Motor neuron (in vitro differentiated cells): ENCODE data around the gene WNT8B. TPM values are rescaled to one million over a fixed set of nuclear protein-coding genes. Genes with fewer than 3 reads are reported as not detected.

Experiments
- ATAC-seq, 8 experiments: fragments of 200-7000 bp; cut with Tn5 transposase; replicated peaks in 6 of 8; 2 replicates each; pipeline ENCODE4 v1.8.0; 2021; ENCODE audit warnings: mild to moderate bottlenecking in 8 of 8, moderate library complexity in 8 of 8
- H3K27ac ChIP-seq, 2 donors: fragments of 250-450 bp; sonication (Bioruptor Pico); 2 replicates each; pipeline ENCODE4 v1.9.0; 2021; ENCODE audit warnings: antibody characterized with exemption in 2 of 2, mild to moderate bottlenecking in 2 of 2, moderate library complexity in 1 of 2
- H3K4me1 ChIP-seq, 2 donors: fragments of 250-450 bp; sonication (Bioruptor Pico); replicated peaks in 1 of 2; 2 replicates each; pipeline ENCODE4 v1.6.1; 2021; ENCODE audit warnings: antibody characterized with exemption in 2 of 2, mild to moderate bottlenecking in 2 of 2, moderate library complexity in 1 of 2
- H3K4me3 ChIP-seq, 5 donors: fragments of 250-450 bp; sonication (Bioruptor Pico); 2 replicates each; pipeline ENCODE4 v1.9.0; 2021; ENCODE audit warnings: antibody characterized with exemption in 5 of 5, mild to moderate bottlenecking in 5 of 5, moderate library complexity in 4 of 5
- WGBS, 10 experiments: fragments of 450-650 bp; shearing (Covaris generic); methylation state at CpG; one replicate each; pipeline ENCODE4 v1.0.0; 2022; 5-methylcytosine and 5-hydroxymethylcytosine counted together
- in situ Hi-C, 9 experiments: fragments of 400-800 bp; cut with MboI; loops; one replicate each; pipeline ENCODE4 v1.15.0; 2021; ENCODE audit warnings: low sequenced_read_pairs in 9 of 9, low pct_unique_long_range_greater_than_20kb in 2 of 9; ENCODE audit not compliant: unreplicated experiment in 9 of 9
- total RNA-seq, 8 experiments: library from RNA; unstranded; fragments of 300-600 nt; gene quantifications; 2 replicates each; pipeline versions ENCODE4 v1.2.3 to v1.2.4, GENCODE V29; 2022

Gene WNT8B
- total RNA-seq, 8 experiments from 2014 or later = 0.16 to 1.4 (median 0.32) TPM; not detected in 2

DNA sequence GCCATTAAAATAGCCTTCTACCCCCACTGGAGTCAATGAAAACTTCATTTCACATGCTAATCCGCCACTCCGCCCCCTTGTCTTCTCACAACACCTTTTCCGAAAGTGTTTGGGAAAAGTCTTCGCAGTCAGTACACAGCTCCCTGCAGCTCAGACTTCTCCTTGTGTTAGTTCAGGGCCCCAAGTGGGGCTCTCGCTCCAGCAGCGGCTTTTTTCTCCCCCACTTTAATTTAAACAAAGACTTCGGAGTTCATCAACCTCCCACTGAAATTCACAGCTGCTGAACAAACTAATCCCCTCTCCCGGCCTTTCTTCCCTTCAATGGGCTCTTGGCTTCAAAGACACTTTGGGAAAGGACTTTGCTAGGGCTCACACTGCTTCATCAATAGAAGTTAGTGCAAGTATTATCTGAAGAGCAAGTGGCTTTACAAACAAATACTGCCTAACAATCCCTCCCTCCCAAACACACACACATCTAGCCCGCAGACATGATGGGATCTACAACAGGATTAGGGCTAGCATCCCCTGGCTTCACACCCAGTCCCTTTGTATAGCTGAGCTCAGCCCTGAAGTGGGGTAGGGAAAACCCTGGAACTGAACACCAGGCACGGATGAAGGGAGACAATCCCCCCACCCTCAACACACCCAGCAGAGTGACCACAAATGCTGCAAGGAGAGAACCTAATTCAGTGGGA is 23.1 kb downstream of the WNT8B start:
- 5 to 96% (median 25%) methylated on average over 2 to 8 of the region's 10 CpGs for WGBS, 10 experiments
- no peak overlapping the region for H3K4me3 ChIP-seq
- peaks cover 16% of the 10 kb centered on the region in 2 donors for H3K4me1 ChIP-seq
- no peak overlapping the region for H3K27ac ChIP-seq
- no peak for ATAC-seq
- in situ Hi-C loops = no loop called here

DNA sequence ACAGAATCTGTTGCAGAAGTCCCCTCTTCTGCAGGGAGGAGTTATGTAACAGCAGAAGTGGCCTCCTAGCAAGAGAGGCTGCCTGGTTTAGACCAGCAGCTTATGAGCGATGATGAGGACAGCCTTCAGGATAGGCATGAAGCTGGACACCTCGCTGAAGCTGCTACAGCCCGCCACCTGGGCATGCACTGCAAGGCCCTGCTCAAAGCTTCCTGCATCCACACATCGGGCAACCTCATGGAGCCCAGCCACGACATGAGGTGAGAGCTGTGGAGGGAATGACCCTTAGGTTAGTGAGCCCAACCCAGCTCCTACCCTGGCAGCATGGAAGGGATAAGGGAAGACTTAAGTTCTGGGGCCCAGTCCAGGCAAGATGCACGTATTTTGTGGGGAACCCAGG is 24.7 kb downstream of the WNT8B start:
- no peak for ATAC-seq
- peaks cover 16% of the 10 kb centered on the region in 2 donors for H3K4me1 ChIP-seq
- H3K27ac ChIP-seq = no peak overlapping the region
- in situ Hi-C loops = no loop called here
- WGBS, 10 experiments = 100% methylated on average over 1 of the region's 6 CpGs; no CpG with 5 or more reads in 8 of the 10 experiments
- H3K4me3 ChIP-seq = no peak overlapping the region

DNA sequence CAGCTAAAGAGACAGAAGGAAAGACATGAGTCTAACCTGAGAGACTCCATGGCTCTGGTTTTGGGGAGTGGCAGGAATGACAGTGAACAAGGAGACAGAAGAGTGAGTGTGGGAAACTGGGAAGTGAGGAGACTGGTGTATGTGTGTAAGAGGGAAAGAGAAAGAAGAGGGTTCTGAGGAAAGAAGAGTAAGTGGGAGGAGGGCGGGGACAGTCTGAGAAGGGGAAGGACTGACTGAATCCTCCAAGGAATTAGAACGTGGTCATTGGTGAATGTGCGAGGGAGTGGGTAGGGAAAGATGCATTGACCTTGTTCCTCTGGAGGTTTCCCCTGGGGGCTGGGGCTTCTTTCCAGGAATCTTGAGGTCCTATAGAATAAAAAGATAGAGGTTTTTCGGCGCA is 26.6 kb downstream of the WNT8B start:
- ATAC-seq = no peak
- in situ Hi-C loops = no loop called here

DNA sequence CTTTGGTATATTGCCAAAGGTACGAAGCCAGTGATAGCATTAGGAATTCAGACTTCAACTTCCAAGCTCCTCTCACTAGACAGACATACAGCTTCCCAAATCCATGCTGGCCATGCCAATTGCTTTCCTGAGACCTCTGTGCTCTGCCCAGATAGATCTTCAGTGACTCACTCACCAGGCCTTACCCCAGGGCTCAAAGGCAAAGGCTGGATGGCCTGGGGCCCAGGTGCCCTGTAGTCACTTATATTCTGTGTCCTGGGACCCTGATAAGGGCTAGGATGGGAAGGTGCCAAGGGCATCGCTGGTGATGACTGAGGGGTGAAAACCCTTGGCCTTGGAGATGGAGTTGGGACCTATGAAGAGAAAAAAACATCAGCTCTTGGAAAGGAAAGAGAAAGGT is 27.7 kb downstream of the WNT8B start:
- Histone ChIP-seq H3K27ac (no peak overlapping the region), H3K4me3 (no peak overlapping the region), H3K4me1 (peaks cover 4 to 7% of the 10 kb centered on the region in 2 donors)
- in situ Hi-C loops = no loop called here
- ATAC-seq = no peak
- WGBS, 10 experiments = 50 to 100% (median 94%) methylated on average over 1 to 2 of the region's 2 CpGs; no CpG with 5 or more reads in 2 of the 10 experiments

More for the DNA sequence above, 26.6 kb downstream of the WNT8B start:
- Histone ChIP-seq H3K4me3 (no peak overlapping the region), H3K27ac (no peak overlapping the region), H3K4me1 (peaks cover 10 to 13% of the 10 kb centered on the region in 2 donors)
- WGBS, 10 experiments = 76 to 100% (median 90%) methylated on average over 2 to 5 of the region's 5 CpGs; no CpG with 5 or more reads in 2 of the 10 experiments

DNA sequence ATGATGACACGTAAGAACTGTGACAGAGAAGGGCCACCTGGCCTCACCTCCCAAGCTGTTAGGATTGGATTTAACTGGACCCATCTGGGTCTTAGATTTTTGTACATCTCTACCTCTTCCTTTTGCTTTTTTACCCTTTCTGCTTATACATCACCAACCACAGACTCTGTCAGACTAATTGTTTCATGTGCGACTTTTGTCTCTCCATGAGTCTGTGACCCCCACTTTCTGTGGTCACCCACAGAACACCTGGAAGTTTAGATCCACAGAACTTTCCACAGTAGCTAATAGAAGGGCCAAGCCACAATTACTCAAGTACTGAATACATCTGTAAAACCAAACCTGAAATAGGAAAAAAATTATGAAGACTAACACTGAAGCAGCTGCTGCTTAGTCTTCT is 33.8 kb downstream of the WNT8B start:
- WGBS, 10 experiments = 85 to 100% (median 96%) methylated on average over 1 to 2 of the region's 2 CpGs; no CpG with 5 or more reads in 6 of the 10 experiments
- in situ Hi-C loops = no loop called here
- Histone ChIP-seq H3K4me3 (no peak overlapping the region), H3K4me1 (no peaks in the 10 kb centered on the region), H3K27ac (no peak overlapping the region)
- ATAC-seq = no peak

DNA sequence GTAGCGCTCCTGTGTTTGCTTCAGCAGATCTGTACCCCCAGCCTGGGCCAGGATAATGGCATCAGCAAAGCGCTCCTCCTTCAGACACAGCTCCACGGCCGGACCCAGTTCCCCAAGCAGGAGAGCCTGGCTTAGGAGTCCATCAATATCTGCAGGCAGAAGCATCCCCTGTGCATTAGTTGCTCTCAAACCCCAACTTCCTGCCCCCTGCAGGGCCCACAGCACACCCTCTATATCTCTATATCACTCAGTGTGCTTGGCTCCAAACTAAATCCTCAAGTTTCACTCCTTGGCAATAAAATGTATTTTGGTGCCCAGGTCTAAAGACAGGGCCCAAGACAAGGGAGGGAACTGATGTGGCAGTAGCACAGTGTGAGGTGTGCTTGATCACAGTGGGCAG is 35.2 kb downstream of the WNT8B start:
- Histone ChIP-seq H3K4me3 (no peak overlapping the region), H3K4me1 (no peaks in the 10 kb centered on the region), H3K27ac (no peak overlapping the region)
- no peak for ATAC-seq
- 100% methylated on average over 1 to 2 of the region's 4 CpGs; no CpG with 5 or more reads in 8 of the 10 experiments for WGBS, 10 experiments
- in situ Hi-C loops = no loop called here

DNA sequence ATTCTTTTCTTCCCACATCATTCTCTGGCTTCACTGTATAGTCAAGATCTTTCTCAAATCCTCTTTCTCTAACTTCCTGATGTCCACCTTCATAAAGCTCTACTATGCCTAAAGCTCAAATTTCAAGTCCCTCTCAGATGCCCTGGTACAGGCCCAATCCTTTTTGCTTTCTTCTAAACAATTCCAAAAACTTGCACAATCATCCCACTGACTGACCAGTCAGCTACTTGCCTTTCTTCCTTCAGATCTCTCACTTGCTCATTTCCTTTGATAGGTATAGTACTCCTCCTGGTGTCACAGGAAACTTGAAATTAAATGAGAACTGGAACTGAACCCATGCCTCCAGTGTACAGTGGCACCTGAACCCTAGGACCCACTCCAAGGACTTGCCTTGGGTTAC is 38.6 kb downstream of the WNT8B start:
- in situ Hi-C loops = loop anchor here in 2 of 9 experiments (25.0 kb wide), 1 partner anchor 164 kb away; the partner anchor contains the start of genes PKD2L1 (in 2 of the 2) and SCD (in 2 of the 2)
- Histone ChIP-seq H3K27ac (no peak overlapping the region), H3K4me3 (no peak overlapping the region), H3K4me1 (no peaks in the 10 kb centered on the region)
- no peak for ATAC-seq

DNA sequence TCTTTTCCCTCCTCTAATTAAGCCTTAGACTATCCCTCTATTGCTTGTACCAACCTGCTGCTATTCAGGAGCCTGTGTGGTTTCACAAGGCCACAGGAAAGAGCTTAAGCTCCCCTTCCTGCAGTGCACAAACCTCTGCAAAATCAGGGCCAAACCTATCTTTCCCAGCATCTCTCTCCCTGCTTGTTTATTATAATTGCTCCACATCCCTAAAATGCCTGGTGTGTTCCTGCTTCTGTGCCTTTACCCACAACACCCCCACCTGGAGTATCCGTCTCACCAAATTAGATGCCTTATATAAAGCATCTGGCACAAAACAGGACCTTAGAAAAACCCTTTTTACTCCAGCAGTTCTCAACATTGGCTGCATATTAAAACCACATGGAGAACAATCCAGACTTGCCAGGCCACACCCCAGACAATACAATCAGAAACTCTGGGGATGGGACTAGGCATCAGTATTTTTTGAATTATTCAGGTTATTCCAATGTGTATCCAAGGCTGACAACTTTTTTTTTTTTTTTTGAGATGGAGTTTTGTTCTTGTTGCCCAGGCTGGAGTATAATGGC is 40.2 kb downstream of the WNT8B start:
- Histone ChIP-seq H3K4me3 (no peak overlapping the region), H3K4me1 (no peaks in the 10 kb centered on the region), H3K27ac (no peak overlapping the region)
- ATAC-seq = peak in 3 of 8 experiments; percentile 89 to 98 (median 95)
- in situ Hi-C loops = loop anchor here in 2 of 9 experiments (25.0 kb wide), 1 partner anchor 166 kb away; the partner anchor contains the start of genes PKD2L1 (in 2 of the 2) and SCD (in 2 of the 2)
- 33 to 100% (median 91%) methylated on average over 1 of the region's 1 CpG; no CpG with 5 or more reads in 3 of the 10 experiments for WGBS, 10 experiments

DNA sequence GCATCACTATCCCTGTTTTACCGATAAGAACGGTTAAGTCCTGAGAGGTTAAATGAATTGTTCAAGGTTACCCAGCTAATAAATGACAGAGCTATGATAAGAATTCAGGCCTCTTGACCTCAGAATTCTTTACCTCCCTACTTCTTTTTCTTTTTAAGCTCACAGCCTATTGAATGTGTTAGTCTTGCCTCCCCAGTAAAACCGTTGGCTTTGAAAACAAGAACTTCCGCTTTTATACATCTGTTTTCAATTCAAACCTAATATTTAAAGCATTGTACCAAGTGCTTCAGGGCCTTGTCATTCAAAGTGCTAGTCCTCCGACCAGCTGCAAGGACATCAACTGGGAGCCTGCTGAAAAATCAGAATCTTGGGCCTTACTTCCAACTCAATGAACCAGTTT is 41.3 kb downstream of the WNT8B start:
- Histone ChIP-seq H3K27ac (no peak overlapping the region), H3K4me1 (no peaks in the 10 kb centered on the region), H3K4me3 (no peak overlapping the region)
- peak in 2 of 8 experiments; percentile 12 to 24 for ATAC-seq
- in situ Hi-C loops = loop anchor here in 2 of 9 experiments (25.0 kb wide), 1 partner anchor 167 kb away; the partner anchor contains the start of genes PKD2L1 (in 2 of the 2) and SCD (in 2 of the 2)
- WGBS, 10 experiments = 7 to 92% (median 54%) methylated on average over 2 to 5 of the region's 5 CpGs

DNA sequence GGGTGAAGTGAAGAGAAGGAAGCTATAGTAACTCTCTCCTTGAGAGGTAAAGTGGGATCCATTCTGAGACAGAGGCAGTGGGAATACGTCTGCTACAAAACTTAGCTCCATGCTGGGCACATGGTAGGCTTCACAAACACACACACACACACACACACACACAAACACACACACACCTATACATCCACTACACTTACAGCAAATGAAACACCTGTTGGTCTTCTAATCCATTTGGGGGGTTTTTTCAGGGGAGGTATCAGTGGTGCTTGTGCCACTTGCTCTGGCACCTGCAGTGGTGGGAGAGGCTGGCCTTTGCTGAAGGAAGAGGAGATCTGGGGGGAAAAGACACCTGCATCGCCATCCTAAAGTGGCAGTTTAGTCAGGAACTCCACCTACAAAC is 42.4 kb downstream of the WNT8B start:
- Histone ChIP-seq H3K4me1 (no peaks in the 10 kb centered on the region), H3K27ac (no peak overlapping the region), H3K4me3 (no peak overlapping the region)
- 83 to 100% (median 100%) methylated on average over 1 of the region's 2 CpGs; no CpG with 5 or more reads in 5 of the 10 experiments for WGBS, 10 experiments
- no peak for ATAC-seq
- in situ Hi-C loops = loop anchor here in 2 of 9 experiments (25.0 kb wide), 1 partner anchor 168 kb away; the partner anchor contains the start of genes PKD2L1 (in 2 of the 2) and SCD (in 2 of the 2)

DNA sequence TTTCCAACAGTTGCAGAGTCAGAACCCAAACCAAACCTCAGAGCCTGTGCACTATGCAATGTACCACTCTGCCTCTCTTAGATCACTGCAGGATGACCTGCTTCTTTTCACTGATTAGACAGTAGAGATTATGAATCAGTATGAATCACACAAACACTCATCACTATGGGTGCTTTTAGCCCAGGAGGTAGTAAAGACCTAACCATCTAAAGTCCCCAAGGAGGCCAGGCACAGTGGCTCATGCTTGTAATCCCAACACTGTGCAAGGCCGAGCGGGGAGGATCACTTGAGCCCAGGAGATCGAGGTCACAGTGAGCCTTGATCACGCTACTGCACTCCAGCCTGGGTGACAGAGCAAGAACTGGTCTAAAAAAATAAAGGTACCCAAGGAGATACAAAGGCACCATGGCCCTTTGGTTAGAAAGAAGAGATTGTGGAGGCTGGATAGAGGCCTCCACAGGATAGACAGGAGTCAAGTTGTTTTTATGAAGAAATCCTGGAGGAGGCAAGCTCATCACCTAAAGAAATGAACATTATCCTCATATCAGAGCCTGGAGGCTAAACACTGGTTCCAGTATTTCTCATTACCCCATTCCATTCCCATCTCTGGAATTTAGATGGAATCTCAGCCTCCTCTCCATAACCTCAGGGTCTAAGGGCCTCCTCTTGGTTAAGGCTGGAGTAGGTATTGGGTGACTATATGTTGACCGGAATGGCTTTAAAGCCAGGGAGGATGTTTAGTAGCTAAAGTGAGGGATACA is 44.0 kb downstream of the WNT8B start:
- 42 to 100% (median 93%) methylated on average over 1 to 4 of the region's 5 CpGs; no CpG with 5 or more reads in 3 of the 10 experiments for WGBS, 10 experiments
- ATAC-seq = peak in 1 of 8 experiments; percentile 83
- no peak overlapping the region for H3K27ac ChIP-seq
- no peak overlapping the region for H3K4me3 ChIP-seq
- in situ Hi-C loops = loop anchor here in 2 of 9 experiments (25.0 kb wide), 1 partner anchor 169 kb away; the partner anchor contains the start of genes PKD2L1 (in 2 of the 2) and SCD (in 2 of the 2)
- H3K4me1 ChIP-seq = no peaks in the 10 kb centered on the region

DNA sequence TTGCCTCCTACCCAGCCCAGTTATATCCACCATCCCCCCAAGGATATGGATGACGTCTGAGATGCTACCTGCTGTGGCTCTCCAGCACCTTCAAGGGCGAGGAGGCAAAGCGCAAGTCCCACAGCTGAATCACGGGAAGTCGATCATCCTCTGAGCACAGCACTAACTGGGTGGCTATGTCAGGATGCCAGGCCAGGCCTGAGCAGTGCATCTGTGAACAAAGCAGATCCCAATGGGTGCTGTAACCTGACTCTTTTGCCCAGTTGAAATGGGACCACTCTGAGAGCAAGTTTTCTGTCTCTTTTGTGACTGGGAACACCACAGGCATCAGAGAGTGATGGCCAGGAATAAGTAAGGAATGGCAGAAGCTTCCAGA is 44.5 kb downstream of the WNT8B start:
- WGBS, 10 experiments = 83 to 90% (median 86%) methylated on average over 2 to 5 of the region's 5 CpGs; no CpG with 5 or more reads in 6 of the 10 experiments
- no peaks in the 10 kb centered on the region for H3K4me1 ChIP-seq
- ATAC-seq = no peak
- no peak overlapping the region for H3K4me3 ChIP-seq
- no peak overlapping the region for H3K27ac ChIP-seq
- in situ Hi-C loops = loop anchor here in 2 of 9 experiments (25.0 kb wide), 1 partner anchor 170 kb away; the partner anchor contains the start of genes PKD2L1 (in 2 of the 2) and SCD (in 2 of the 2)
